T-helper 1 cell treated with Interleukin-12 subunit alpha and Interleukin-12 subunit beta and Interleukin-4 antibody, amounts not matched to agents 30 μg/mL and 1 μg/mL, for 36 hours (primary cell): ENCODE results near the gene GLB1L.
"Not testable (repeated sequence)": the region's sequence is repeated elsewhere in the genome, so short reads cannot be mapped to it uniquely, and the experiment has no call there.

ENCODE experiments used
- H3K27ac Mint-ChIP-seq: one replicate; pipeline ENCODE4 v1.8.0; 2021; ENCODE audit warnings: mild to moderate bottlenecking, mixed read lengths
- H3K27me3 Mint-ChIP-seq: one replicate; pipeline ENCODE4 v1.8.0; 2021; ENCODE audit warnings: low read depth, mixed read lengths
- H3K36me3 Mint-ChIP-seq: one replicate; pipeline ENCODE4 v1.8.0; 2021; ENCODE audit warnings: low read depth, mixed read lengths
- H3K4me1 Mint-ChIP-seq: one replicate; pipeline ENCODE4 v1.8.0; 2021; ENCODE audit warnings: low read depth, mixed read lengths
- H3K4me3 Mint-ChIP-seq: one replicate; pipeline ENCODE4 v1.8.0; 2021; ENCODE audit warnings: mild to moderate bottlenecking, moderate library complexity, mixed read lengths
- H3K9me3 Mint-ChIP-seq: one replicate; pipeline ENCODE4 v1.8.0; 2021; ENCODE audit warnings: mixed read lengths

The GLB1L gene

DNA sequence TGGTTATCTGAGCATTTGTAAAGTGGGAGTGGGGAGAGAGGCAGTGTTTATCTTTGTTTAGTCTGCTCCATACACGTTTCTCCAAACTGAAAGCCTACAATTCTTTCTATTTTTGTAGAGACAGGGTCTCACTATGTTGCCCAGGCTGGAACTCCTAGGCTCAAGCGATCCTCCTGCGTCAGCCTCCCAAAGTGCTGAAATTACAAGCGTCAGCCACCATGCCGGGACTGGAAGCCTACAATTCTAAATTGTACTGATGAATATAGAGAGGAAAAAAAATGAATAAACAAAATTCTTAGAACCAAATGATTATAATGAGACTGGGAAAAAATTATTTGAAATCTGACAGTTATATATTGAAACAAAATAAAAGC is 40.1 kb downstream of the GLB1L start:
- Mint-ChIP-seq H3K36me3 (peaks cover 15% of the 10 kb centered on the region), H3K9me3 (peaks cover 4% of the 10 kb centered on the region), H3K4me3 (no peak overlapping the region), H3K27ac (no peak overlapping the region), H3K27me3 (no peaks in the 10 kb centered on the region), H3K4me1 (peaks cover 30% of the 10 kb centered on the region)

DNA sequence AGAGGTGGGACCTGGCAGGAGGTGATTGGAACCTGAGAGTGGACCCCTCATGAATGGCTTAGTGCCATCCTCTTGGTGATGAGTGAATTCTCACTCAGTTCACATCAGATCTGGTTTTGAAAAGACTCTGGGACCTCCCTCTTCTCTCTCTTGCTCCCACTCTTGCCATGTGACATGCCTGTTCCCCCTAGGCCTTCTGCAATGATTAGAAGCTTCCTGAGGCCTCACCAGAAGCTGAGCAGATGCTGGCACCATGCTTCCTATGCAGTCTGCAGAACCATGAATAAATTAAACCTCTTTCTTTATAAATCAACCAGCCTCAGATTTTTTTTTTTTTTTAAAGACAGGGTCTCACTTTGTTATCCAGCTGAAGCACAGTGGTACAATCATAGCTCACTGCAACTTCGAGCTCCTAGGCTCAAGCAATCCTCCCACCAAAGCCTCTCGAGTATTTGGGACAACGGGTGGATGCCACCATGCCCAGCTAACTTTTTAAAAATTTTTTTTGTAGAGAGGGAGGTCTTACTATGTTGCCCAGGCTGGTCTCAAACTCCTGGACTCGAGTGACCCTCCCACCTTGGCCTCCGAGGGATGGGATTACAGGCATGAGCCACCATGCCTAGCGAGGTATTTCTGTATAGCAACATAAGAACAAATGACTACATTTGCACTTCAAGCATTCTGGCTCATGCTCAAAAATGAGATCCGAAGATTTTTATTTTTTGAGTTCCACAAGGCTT is 40.6 kb downstream of the GLB1L start:
- H3K4me3 Mint-ChIP-seq: no peak overlapping the region
- H3K27me3 Mint-ChIP-seq: no peaks in the 10 kb centered on the region
- peaks cover 4% of the 10 kb centered on the region for H3K9me3 Mint-ChIP-seq
- H3K4me1 Mint-ChIP-seq: peaks cover 25% of the 10 kb centered on the region
- H3K36me3 Mint-ChIP-seq: peaks cover 11% of the 10 kb centered on the region
- H3K27ac Mint-ChIP-seq: no peak overlapping the region

DNA sequence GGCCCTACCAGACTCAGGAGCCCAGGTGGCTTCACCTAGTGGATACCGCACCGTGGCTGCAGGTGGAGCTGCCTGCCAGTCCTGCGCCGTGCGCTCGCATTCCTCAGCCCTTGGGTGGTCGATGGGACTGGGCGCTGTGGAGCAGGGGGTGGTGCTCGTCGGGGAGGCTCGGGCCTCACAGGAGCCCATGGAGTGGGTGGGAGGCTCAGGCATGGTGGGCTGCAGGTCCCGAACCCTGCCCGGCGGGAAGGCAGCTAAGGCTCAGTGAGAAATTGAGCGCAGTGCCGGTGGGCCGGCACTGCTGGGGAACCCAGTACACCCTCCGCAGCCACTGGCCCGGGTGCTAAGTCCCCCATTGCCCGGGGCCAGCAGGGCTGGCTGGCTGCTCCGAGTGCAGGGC is 43.9 kb downstream of the GLB1L start:
- not testable (repeated sequence) for H3K36me3 Mint-ChIP-seq, H3K4me3 Mint-ChIP-seq, H3K4me1 Mint-ChIP-seq, H3K9me3 Mint-ChIP-seq, H3K27ac Mint-ChIP-seq, H3K27me3 Mint-ChIP-seq

DNA sequence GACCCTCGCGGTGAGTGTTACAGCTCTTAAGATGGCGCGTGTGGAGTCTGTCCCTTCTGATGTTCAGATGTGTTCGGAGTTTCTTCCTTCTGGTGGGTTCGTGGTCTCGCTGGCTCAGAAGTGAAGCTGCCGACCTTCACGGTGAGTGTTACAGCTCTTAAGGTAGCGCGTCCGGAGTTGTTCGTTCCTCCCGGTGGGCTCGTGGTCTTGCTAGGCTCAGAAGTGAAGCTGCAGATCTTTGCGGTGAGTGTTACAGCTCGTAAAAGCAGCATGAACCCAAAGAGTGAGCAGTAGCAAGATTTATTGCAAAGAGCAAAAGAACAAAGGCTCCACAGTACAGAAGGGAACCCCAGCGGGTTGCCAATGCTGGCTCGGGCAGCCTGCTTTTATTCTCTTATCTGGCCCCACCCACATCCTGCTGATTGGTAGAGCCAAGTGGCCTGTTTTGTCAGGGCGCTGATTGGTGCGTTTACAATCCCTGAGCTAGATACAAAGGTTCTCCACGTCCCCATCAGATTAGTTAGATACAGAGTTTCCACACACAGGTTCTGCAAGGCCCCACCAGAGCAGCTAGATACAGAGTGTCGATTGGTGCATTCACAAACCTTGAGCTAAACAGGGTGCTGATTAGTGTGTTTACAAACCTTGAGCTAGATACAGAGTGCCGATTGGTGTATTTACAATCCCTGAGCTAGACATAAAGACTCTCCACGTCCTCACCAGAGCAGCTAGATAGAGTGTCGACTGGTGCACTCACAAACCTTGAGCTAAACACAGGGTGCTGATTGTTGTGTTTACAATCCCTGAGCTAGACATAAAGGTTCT is 44.5 kb downstream of the GLB1L start:
- not testable (repeated sequence) for H3K27me3 Mint-ChIP-seq, H3K36me3 Mint-ChIP-seq, H3K9me3 Mint-ChIP-seq, H3K4me1 Mint-ChIP-seq
- H3K4me3 Mint-ChIP-seq: peak overlapping the region; percentile 70
- peak overlapping the region; percentile 53 for H3K27ac Mint-ChIP-seq

DNA sequence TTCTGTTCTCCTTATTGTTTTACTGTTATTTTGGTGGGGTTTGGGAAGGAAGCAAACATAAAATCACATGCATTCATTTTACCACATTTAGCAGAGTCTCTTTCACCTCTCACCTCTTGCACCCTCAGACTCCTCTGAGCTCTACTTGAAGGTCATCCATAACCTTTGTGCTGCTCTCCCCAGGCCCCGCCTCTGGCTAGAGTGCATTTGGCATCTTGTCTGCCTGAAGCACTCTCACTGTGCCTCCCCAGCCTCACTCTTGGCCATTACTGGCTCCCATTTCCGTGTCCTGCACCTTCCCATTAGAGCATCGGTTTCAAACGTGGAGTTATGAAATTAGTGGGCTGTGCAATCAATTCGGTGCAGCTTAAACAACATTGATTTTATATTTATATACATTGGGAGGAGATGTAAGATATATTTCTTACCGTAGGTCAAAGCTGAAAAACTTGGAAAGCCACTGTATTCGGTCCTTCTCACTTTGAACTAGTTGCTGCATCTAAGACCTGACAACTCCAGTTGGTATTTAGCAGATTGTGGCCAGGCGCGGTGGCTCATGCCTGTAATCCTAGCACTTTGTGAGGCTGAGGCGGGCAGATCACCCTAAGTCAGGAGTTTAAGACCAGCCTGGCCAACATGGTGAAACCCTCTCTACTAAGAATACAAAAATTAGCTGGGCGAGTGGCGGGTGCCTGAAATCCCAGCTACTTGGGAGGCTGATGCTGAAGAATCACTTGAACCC is 45.6 kb downstream of the GLB1L start:
- Mint-ChIP-seq H3K4me1 (peaks cover 4% of the 10 kb centered on the region), H3K9me3 (peaks cover 4% of the 10 kb centered on the region), H3K27me3 (peaks cover 5% of the 10 kb centered on the region), H3K36me3 (no peaks in the 10 kb centered on the region), H3K4me3 (no peak overlapping the region), H3K27ac (no peak overlapping the region)

DNA sequence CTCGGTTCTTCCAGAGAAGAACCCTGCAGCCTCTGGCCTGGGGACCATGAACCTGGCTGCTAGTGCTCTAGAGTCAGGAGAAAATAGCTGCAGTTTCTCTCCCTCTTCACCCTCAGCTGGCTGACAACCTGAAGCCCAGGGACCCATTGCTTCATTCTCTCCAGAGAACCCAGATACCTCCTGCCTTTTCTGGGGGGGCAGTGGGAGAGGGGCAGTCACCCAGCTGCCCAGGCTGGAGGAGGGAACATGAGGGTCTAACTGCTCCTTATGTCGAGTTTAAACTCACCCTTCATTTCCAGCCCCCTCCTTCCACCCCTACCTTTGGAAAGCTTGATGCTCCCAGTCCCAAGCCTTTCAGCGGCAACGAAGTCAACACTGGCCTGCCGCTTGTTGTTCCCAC is 46.3 kb downstream of the GLB1L start:
- Mint-ChIP-seq H3K36me3 (no peaks in the 10 kb centered on the region), H3K4me3 (no peak overlapping the region), H3K27me3 (peaks cover 5% of the 10 kb centered on the region), H3K9me3 (no peaks in the 10 kb centered on the region), H3K27ac (no peak overlapping the region), H3K4me1 (peaks cover 4% of the 10 kb centered on the region)

DNA sequence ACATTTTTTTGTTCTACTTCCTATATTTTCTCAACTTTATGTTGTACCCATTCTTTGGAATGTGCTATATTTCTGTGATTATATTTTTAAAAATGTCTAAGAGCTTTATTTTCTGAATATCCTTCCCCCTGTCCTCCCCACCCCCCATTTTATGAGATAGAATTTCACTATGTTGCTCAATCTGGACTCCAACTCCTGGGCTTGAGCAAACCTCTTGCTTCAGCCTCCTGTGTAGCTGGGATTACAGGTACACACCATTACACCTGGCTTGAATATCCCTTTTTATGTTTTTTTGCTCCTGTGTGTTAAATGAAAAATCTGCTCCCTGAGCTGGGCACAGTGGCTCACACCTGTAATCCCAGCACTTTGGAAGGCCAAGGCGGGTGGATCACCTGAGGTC is 47.9 kb downstream of the GLB1L start:
- peaks cover 5% of the 10 kb centered on the region for H3K27me3 Mint-ChIP-seq
- no peaks in the 10 kb centered on the region for H3K36me3 Mint-ChIP-seq
- H3K4me1 Mint-ChIP-seq: peaks cover 4% of the 10 kb centered on the region
- H3K27ac Mint-ChIP-seq: no peak overlapping the region
- H3K4me3 Mint-ChIP-seq: no peak overlapping the region
- H3K9me3 Mint-ChIP-seq: no peaks in the 10 kb centered on the region

DNA sequence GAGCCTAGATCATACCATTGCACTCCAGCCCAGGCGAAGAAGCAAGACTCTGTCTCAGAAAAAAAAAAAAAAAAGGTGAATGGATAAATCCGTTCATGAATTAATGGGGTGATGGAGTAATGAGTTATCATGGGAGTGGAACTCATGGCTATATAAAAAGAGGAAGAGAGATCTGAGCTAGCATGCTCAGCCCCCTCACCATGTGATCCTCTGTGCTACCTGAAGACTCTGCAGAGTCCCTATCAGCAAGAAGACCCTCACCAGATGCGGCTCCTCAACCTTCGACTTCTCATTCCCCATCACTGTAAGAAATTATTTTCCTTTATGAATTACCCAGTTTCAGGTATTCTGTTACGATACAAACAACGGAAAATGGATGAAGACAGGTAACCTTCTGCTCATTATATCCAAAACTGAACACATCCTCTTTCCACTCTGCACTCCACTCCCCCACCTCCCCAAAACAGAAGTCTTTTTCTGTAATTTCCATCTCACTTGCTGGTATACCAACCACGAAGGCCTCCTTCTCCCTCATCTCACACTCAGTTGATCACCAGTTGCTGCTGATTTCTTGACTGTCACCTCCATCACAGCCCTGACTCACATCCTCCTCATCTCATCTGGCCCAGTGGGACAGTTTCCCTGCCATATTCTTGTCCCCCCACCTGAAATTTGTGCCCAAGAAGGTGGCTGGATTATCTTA is 58.3 kb downstream of the GLB1L start:
- Mint-ChIP-seq H3K9me3 (no peaks in the 10 kb centered on the region), H3K27ac (peak overlapping the region; percentile 41), H3K4me3 (no peak overlapping the region), H3K27me3 (no peaks in the 10 kb centered on the region), H3K36me3 (peaks cover 27% of the 10 kb centered on the region), H3K4me1 (peaks cover 17% of the 10 kb centered on the region)
